ENCODE results near the gene TOMM5.
A peak's percentile ranks its signal among the peaks of the same experiment; 100 is the strongest.

Gene TOMM5

DNA sequence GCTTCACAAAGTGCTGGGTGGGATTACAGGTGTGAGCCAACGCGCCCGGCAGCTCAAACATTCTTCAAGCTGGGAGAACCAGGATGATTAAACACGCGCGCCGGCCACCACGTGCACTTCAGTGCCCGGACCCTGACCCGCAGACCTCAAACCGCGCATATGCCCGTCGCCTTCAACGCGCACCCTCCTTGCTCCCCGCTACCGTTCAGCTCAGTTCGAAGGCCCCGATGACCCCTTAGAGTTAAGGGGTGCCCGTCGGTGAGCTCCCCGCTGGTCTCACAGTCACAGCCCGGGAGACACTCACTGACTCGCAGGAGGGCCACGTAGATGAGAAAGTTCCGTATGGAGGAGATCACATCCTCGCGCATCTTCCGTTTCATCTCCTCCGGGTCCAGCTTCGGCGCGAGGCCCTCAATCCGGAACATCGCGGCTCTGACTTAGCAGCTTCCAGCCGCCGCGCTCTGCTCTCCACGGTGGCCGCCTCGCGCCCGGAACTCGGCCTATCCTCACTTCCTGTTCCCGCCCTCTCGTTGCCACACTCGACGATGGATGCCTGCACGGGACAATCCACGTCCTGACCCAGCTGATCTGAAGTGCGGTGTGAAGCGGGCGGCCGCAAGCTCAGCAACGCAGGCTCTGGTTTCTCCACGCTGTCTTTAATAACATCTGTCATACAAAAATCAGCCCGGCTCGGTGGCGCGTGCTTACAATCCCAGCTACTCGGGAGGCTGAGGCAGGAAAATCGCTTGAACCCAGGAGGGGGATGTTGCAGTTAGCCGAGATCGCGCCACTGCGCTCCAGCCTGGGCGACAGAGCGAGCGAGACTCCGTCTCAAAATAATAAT, at the start of gene TOMM5:
TSS of gene TOMM5 (minus strand) at position 490 of the 844 bp plus-strand sequence. CDS start at position 425, 65 bp downstream.
- DNase-seq (ENCODE audit: low read depth in 2 of 2): peak; percentile 76 to 79

DNA sequence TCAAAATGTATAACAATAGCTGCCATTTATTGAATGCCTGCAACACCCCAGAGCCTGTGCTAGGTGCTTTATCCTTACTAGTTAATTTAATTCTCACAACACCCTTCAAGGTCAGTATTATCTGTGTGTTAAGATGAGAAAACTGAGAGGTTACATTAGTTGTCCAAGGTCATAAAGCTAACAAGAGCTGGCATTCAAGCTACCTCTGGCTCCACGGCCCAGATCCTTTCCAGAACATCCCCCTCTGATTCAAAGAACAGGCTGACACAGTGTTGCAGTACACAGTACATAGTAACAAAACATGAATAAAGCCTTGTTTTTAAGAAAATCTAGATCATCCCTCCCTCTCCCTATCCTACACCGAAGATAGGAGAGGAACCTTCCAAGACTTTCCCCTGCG, 48.9 kb upstream of the TOMM5 start:
- no peak for DNase-seq (ENCODE audit: low read depth in 2 of 2)

DNA sequence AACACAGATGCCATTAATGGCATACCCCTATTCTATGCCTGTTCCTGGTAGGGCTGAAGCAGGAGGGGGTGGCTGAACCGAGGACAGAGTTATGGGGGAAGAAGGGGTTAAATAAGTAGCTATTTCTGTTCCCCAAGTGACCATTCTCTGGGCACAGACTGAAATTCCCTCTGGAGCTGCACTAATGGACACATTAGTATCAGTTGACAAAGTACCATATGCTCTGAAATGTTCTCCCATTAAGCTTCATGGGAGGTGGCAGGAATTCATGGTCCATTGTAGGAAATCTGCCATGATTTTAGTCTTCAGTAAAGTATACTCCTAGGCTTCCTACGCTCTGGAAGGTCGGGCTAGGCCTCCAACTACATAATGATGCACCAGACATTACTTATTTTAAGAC, 47.8 kb upstream of the TOMM5 start:
- no peak for DNase-seq (ENCODE audit: low read depth in 2 of 2)

DNA sequence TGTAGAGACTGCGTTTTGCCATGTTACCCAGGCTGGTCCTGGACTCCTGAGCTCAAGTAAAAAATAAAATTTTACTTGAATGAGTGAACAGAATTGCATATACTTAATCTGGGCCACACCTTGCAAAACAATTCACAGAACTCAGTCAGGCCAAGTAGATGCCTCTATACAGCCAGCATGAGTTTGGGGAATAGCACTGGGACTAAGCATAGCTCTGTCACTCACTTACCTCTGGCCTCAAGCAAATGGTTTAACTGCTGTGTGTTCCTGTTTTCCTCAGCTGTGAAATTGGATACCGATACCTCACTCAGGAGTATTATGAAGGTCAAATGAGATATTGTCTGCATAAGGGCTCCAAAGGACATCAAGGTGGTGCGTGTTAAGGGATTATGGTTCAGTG, 47.4 kb upstream of the TOMM5 start:
- no peak for DNase-seq (ENCODE audit: low read depth in 2 of 2)

DNA sequence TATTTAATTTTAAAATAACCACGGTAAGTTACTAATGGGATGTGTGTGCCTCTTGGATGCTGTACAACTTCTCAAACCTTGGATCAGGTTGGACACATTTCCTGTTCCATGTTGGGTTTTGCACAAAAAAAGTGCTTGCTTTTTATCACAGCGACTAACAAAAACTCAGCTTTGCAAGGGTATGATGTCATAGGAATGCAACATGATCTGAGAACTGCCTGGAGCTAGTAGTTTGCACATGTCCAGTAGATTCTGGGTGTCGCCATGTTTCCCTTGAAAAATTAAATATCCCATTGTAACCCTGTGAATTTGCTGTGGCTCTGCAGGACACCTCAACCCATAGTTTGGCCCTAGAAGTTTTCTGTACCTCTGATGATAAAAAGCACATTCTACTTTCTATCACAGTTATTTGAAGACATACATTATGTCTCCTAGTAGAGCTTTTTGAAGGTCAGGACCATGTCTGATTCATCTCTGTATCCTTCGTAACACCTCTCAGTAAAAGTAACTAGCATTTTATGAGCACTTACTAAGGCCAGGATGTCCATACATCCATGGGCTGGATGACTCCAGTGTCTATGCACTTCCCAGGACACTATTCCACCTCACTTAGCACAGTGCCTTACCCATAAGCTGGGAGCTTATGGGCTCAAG, 46.8 kb upstream of the TOMM5 start:
- no peak for DNase-seq (ENCODE audit: low read depth in 2 of 2)

DNA sequence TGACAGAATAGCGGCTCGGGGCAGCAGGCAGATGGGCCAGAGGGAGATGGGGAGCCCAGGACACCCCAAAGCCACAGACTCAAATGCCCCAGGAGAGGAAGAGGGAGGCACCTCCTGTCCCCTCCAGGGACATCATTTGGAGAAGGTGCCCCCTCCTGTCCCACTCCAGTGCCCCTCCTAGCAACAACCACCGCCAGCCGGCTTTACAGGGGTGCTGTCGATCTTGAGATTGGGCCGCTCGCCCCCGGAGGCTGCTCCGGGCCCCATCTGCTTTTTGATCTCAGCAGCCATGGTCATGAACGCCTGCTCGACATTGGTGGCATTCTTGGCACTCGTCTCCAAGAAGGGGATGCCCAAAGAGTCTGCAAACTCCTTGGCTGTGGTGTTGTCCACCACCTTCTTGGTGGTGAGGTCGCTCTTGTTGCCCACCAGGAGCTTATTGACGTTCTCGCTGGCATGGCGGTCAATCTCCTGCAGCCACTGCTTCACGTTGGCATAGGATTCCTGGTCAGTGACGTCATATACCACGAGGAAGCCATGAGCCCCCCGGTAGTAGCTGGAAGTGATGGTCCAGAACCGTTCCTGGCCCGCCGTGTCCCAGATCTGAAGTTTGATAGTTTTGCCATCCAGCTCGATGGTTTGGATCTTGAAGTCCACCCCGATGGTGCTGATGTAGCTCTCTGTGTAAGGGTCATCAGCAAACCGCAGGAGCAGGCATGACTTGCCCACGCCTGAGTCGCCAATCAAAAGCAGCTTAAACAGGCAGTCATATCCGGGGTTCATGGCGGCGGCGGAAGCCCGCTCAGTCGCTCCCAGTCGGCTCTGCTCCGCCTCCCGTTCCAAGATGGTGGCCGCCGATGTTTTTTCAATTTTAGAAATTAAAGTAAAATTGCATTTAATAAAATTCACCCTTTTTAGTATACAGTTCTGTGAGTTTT, 44.4 kb upstream of the TOMM5 start:
- DNase-seq (ENCODE audit: low read depth in 2 of 2): no peak

DNA sequence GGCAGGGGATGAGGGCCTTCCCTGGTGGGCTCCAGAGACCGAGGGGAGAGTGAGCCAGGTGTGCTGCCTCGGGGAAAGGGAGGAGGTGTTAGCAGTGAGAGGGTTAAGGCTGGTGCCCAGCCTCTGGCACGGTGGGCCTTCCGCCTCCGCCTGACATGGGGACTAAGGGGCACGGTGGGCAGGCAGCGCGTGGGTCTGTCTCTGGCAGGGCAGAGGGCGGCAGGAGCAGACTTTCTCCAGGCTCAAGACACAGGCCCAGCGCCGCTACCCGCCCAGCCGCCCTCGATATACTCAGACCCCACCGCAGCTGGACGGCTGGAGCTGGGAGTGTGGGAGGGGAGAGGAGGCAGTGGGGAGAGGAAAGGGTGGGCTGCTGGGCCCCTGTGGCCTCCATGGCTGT, 43.4 kb upstream of the TOMM5 start:
- no peak for DNase-seq (ENCODE audit: low read depth in 2 of 2)

DNA sequence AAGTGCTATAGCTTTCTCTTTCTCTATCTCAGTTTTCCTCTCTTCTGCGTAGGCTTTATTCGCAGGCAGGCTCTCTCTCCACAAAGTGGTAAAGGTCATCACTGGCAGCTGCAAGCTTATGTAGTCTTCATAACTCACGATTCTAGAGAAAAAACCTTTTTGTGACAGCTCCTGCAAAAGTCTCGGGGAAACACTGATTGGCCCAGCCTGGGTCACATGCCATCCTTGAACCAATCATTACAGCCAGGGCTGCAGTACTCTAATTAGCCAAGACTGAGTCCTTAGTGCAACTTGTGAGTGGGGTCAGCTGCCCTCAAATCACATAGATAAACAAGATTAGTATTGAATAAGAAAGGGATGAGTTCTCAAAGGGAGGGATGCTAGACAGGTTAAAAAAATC, 40.1 kb upstream of the TOMM5 start:
- DNase-seq (ENCODE audit: low read depth in 2 of 2): no peak

DNA sequence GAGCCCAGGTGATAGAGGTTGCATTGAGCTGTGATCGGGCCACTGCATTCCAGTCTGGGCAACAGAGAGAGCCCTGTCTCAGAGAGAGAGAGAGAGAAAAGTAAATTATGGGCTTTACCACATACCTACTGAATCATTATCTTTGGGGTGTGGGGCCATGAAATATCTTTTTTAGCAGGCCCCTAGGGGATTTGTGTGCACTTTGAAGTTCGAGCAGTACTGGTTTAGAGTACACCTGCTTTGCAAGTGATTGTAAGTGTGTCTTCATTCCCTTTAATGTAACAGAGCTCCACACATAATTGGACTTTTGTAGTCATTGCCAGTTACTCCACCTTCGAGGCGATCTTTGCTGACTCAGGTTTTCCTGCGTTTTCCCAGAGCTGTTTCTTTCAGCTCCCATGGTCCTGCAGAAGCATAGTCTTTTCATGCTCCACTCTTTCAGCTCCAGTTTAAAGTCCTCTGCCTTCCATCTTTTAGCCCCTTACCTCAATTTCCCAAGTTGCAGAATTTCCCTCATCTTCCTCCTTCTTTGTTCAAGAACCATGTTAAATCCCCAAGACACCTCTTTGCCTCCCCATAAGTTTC, 34.4 kb upstream of the TOMM5 start:
- DNase-seq (ENCODE audit: low read depth in 2 of 2): no peak

DNA sequence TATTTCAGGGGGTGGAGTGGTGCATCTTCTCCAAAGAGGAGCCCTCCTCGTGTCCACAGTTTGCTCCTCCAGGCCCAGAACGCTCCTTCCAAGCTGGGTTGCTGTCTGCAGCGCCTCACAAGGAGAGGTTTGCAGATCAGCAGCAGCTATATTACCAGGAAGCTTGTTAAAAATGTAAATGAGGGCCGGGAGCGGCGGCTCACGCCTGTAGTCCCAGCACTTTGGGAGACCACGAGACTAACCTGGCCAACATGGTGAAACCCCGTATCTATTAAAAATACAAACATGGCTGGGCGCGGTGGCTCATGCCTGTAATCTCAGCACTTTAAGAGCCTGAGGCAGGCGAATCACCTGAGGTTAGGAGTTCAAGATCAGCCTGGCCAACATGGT, 33.4 kb upstream of the TOMM5 start:
- DNase-seq (ENCODE audit: low read depth in 2 of 2): no peak

DNA sequence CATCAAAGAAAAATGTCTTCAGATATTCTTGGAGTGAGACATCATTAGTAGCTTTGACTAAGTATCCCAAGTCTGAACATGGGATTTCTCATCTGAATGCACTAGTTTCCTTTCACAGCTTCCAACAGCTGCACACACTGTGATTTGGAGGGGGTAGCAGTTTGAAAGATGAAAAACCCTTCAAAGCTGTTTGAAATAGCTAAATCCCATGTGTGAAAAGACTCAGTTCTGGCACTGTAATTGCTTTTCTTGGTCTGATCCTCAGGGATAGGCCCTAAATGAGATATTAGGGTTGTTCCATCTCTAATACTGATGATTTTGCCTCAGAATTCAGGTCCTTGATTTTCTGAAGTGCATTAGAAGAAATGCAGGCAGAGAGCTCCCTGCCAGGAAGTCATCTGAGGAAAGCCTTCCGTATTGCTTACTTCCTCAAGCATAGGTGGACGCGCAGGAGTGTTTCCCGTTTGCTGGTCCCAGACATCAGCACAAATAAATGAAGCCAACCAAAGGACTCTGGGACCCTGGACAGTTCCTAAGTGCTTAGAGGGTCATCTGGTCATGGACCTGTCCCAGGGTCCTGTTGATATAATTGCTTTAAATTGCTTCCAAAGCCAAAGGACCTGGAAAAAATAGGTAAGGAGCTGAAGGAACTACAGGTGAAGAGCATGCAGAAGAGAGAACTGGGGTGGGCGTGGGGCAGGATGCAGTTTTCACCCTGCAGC, 32.8 kb upstream of the TOMM5 start:
- no peak for DNase-seq (ENCODE audit: low read depth in 2 of 2)

DNA sequence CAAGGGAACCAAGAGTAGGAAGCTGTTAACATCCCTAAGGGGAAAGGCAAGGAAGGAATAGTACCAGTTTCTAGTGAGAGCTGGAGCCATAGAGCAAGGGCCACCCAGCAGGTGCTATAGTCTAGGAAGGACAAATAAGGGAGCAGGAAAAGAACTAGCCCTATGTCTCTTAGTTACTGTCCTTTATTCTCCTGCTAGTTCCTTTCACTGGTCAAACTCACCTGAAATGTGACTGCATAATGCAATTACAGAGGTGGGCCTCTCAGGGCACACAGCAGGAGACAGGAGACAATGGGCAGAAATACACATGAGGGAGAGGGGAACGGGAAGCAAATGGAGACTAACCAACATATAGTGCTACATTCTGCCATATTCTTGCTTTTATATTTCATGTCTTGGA, 31.7 kb upstream of the TOMM5 start:
- DNase-seq (ENCODE audit: low read depth in 2 of 2): no peak

DNA sequence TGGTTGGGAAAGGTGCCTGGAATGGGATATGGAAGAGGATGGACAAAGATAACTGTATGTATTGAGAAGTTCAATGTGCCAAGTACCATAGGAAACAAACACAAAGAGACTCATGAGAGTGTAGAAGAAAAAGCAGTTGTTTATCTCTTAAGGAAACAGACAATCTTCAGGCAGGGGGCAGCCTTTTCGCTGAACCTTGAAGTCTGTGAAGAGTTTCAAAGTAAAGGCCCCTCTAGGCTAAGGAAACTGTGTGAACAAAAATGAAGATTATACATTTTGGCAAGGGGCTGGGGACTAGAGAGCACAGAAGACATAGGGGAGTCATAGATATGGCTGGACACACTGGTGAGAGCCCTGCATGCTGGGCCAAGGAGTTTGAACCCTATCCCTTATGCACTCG, 30.9 kb upstream of the TOMM5 start:
- DNase-seq (ENCODE audit: low read depth in 2 of 2): no peak

DNA sequence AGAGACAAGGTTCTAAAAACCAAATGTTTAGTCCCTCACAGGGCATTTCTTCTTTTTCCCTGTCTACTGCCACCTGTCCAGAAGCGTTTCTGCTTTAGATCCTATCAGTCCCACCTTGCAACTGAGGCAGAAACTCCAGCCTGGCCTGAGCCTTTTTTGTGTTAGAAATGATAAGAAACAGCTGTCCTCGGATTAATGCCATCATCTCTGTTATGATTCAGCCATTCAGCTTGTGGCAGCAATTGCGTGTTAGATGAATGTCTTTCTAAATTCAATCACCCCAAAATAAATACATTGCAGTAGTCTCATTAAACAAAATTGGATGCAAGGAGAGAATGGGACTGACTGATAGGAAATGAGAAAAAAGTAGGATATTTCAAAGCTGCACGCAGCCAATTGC, 30.1 kb upstream of the TOMM5 start:
- DNase-seq (ENCODE audit: low read depth in 2 of 2): peak in 1 of 2 experiments; percentile 13

DNA sequence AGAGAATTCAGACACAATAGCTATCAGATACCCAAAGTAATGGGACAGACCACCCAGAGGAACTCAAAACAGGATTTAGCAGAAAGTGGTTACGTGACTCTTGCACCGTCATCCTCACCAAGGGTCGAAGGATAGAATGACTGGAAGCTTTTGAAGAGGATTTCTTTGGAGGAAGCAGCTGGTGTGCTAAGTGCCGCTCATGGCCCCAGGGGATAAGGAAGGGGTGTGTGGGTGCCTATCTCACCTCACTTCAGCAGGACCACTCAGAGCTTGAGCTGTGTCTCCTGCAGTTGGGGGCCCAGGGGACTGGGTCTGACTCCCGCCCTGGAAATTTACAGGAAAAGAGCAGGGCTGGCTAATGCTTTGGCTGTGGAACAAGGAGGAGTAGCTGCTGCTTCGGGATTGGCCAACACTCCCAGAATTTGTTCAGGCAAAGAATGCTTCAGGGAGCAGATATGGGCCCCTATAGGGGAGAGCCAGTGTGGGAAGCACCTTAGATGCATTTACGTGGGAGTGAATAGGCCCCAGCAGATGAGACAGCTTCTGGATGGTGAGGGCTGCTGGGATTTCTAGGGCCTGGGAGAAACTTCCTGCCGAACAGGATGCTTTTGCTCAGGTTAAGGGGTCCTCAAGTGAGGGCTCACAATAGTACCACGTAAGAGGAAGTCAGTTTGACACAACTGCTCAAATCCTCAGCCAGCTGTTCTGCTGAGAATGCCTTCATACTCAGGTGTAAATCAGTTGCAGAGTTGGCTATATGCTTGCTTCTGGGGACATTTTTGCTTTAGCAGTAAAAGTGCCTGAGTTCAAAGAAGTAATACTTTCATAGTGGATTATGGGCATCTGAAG, 29.1 kb upstream of the TOMM5 start:
- DNase-seq (ENCODE audit: low read depth in 2 of 2): no peak

DNA sequence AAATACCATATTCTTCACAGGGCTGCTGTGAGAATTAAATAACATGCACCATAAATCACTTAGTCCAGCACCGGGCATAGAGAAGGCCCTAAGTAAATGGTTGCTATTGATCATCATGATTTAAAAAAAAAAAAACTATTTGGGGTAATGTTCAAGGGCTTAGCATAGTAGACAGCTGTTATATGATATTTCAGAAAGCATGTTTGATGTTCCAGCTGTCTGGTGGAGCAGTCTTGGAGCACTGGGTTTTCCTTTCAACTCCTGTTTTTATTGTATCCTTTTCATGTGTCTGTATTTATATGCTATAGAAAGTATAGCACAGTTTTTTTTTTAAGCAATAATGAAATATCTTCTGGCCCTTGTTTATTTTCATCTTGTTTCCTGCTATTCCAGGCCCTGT, 28.0 kb upstream of the TOMM5 start:
- no peak for DNase-seq (ENCODE audit: low read depth in 2 of 2)

DNA sequence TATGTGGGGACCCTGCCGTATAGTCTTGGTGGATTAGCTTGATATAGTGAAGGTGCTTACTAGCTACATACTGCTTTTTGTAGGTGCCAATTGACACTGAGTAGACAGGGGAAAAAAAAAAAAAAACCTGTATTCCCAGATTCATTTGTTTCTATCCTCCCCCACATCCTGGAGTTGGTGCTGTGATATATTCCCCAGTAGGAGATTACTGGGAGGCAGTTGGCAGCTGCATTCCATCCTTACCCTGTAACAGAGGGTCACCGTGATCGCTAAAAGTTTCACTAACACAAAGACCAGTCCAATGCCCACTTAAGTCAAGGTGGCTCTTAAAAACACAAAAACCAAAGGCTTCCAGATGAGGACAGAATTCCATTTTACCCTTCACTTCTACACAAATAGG, 27.4 kb upstream of the TOMM5 start:
- no peak for DNase-seq (ENCODE audit: low read depth in 2 of 2)

DNA sequence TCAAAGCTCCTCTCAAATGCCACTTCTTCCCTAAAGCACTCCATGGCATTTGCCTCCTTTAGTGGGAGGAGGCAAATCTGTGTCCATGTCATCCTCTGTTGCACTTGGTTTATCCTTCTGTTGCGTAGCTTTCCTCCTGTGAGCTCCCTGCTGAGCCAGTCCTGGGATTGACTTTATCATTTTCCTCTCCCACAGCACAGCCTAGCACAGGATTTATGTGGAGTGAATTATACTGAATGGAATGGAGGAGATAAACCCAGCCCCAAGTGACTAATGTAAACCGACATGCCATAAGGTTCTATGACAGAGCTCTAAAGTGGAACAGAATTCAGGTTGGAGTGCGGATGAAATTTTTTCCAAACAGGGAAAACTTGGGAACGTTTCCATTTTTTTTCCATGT, 26.4 kb upstream of the TOMM5 start:
- peak; percentile 10 to 13 for DNase-seq (ENCODE audit: low read depth in 2 of 2)

DNA sequence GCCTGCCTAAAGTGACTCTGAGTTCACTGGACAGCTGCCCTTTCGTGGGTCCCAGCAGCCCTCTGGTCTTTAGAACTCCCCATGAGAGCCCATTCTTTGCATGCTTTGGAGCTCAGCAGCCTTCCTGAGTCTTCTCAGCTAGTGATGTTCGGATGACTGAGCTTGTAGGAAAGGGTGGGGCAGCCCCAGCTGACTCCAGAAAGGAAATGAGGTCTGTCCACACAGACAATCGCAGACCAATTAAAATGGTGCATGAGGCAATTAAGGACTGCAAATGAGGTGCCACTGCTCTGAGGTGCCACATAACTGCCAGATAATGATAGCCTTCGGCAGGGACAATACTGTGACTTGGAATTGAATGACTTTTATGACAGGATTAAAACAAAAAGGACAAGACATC, 25.4 kb upstream of the TOMM5 start:
- DNase-seq (ENCODE audit: low read depth in 2 of 2): no peak

DNA sequence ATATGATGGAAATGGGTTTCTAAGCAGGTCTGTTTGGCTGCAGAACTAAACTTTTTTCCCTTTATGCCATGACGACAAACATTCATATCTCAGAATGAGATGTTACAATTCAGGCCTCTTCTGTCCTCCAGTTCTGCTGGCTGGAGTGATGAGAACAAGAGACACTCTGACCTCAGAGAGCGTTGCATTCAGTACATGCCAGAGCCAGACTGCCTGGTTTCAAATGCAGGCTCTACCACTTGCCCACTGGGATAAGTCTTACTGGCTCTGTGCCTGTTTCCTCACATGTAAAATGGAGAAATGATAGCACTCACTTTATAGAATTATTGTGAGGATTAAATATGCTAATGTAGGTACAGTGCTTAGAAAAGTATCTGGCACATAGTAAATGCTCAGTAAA, 24.8 kb upstream of the TOMM5 start:
- DNase-seq (ENCODE audit: low read depth in 2 of 2): no peak
